Amniotic epithelial cell (primary cell): ENCODE results near the gene LMBR1.
"Not testable (repeated sequence)": the region's sequence is repeated elsewhere in the genome, so short reads cannot be mapped to it uniquely, and the experiment has no call there.

Source experiments
- DNase-seq: peaks from one replicate; pipeline ENCODE4 v3.0.0-alpha.2; 2010; ENCODE audit warnings: low read depth

The LMBR1 gene

GRCh38 chr7:156759143-156759542, 133.8 kb downstream of the LMBR1 start:
- DNase-seq, result no peak

- DNase-seq, result no peak
These were observed 138.8 kb downstream of the LMBR1 start for GRCh38 chr7:156754201-156754600.

DNA sequence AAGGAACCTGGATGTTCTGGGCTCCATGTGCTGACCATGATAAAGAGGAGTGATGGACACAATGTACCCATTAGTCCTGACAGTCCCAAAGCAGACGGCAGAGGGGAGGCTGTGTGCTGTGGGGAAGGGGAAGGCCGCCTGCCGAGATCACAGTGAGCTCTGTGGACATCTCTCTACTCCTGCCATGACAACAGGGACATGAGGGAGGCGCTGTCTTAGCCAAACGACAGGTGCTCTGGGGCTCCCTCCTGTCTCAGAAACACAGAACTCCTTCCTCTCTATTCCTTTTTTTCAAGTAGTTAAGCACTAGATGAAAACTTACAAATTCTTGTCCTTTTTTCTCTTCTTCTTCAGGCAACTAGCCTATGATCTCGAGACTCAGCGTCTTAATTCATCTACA, 139.4 kb downstream of the LMBR1 start:
- DNase-seq, result no peak

DNA sequence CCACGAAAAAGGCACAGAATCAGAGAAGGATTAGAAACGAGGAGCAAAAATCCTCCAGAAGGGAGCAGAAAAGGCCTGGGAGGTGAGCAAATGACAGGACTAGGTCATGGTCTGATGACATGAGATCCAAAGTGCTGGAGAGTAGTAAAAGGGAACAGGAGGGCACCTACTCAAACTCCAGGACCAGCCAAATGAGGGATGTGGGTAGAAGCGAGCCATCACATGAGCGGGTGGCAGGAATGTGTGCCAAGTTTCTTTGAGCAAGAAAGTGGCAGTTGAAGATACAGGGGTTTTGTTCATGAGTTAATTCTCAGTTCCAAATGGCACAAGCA, 139.8 kb downstream of the LMBR1 start:
- DNase-seq, result no peak

GRCh38 chr7:156752367-156753228, 140.4 kb downstream of the LMBR1 start:
- DNase-seq, result no peak

DNA sequence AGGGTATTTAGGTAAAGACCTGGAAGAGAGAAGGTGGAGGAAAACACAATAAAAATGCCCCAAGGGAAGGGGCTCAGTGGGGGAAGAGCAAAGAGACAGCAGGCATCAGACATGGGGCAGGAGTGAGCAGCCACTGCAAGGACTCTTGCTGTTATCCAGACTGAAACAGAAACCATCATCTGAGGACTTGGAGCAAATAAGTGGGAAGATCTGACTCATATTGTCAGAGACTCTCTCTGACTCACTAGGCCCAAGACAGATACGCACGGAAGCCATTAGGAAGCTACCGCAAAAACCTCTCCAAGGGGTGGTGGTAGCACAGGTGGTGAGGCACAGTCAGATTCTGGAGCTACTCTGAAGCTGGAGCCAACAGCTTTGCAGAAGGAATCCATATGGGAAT, 141.7 kb downstream of the LMBR1 start:
- peak; percentile 89 for DNase-seq

GRCh38 chr7:156747718-156748117, 145.3 kb downstream of the LMBR1 start:
- no peak for DNase-seq

DNA sequence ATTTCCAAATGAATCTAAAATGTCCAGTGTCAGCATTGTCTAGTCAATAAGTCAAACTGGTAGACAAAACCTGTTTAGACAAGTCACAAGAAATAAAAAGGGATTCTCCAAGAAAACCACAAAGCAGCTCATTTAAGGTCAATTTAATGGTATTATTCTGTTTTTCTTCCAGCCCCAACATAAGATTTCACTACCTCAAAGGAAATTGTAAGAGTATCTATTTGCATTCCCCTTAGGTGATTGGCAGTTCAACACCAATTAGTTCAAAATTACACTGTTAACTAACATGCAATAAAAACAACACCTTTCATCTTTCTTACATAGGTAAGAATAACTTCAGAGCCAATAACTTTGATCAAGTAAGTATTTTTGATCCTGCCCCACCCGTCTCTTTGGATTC, 146.1 kb downstream of the LMBR1 start:
- no peak for DNase-seq

GRCh38 chr7:156739596-156739995, 153.4 kb downstream of the LMBR1 start:
- no peak for DNase-seq

GRCh38 chr7:156735851-156736250, 157.1 kb downstream of the LMBR1 start:
- DNase-seq, result peak; percentile 17

DNA sequence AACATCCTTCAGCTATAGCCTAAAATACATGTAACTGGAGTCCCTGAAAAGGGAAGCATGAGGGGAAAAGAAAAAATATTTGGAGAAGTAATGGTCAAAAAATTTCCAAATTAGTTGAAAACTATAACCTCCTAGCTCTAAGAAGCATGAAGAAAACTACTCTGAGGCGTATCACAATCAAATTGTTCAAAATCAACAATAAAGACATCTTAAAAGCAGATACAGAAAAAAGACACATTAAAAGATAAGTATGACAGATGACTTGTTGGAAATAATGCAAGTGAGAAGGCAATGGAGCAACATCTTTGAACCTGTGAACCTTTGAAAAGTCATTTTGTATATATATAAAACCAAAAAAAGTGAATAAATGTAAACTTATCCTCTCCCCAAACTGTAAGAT, 159.3 kb downstream of the LMBR1 start:
- DNase-seq, result no peak

DNA sequence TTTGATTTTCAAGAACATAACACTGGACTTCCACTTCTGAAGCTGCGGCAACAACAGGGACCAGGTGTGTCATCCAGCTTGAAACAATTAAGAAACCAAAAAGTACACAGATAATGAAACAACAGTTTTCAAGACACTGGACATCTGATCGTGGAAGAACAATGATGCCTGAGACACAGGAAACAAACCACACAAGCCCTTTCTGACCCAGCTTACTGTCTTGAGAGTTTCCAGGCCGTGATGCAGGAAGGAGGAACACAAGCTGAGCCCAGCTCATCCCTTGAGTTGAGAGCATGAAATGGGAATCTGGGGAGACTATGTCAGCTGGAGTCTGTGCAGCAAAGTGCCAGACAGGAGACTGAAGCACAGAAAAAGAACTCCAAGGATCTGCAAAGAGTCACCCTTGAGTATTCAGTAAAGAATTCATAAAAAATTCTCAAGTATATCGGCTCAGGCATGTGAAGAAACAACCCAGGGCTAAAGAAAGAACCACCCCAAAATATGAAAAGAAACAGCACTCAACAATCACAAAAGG, 160.8 kb downstream of the LMBR1 start:
- no peak for DNase-seq

GRCh38 chr7:156731651-156732050, 161.3 kb downstream of the LMBR1 start:
- peak; percentile 13 for DNase-seq

DNA sequence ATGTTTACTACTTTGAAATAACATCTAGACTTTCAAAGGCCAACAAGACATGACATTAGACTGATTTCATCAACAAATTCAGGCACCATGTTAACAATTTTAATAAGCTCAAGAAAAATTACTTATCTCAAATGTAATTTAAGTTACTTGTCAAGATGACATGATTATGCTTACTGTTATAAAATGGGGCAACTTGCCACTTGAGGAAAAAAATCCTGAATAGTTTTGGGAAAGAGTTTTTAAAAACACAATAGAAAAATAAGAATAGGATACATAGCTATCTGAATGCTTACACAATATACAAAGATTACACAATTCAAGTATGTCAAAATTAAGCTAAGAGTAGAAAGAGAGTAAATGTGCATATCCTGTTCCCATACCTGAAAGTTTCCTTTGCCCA, 167.0 kb downstream of the LMBR1 start:
- DNase-seq, result peak; percentile 15

- no peak for DNase-seq
These were observed 167.9 kb downstream of the LMBR1 start for GRCh38 chr7:156725073-156725472.

- DNase-seq, result peak; percentile 69
These were observed 170.7 kb downstream of the LMBR1 start for GRCh38 chr7:156722043-156722826.

DNA sequence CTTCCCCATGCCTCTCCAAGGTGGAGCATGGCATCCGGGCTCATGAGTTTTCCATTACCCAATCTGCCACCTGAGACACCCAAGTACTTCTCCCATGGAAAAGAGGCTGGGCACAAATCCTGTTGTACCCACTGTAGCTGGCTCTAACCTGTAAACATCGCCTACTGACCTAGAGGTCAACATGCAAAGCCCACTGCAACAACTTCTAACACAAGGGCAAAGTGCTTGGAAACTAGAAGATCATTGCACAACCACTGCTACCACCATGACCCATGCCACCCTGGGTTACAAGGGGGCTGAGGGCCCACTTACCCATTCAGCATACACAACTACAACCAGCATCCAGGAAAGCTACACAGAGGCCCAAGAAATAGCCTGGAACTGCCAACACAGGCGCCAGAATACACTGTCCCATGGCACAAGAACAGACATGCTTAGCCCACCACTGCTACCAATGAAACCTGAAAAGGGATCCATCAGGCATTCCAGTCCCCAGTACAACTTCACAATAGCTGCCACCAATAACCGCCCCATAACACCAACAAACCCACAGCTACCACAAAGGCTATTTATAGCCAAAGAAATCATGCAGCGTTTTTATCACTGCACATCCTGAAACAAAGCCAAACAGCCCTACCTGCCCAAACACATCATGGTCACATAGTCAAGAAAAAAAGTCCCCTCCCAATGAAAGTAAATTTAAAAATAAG, 189.1 kb downstream of the LMBR1 start:
- no peak for DNase-seq

DNA sequence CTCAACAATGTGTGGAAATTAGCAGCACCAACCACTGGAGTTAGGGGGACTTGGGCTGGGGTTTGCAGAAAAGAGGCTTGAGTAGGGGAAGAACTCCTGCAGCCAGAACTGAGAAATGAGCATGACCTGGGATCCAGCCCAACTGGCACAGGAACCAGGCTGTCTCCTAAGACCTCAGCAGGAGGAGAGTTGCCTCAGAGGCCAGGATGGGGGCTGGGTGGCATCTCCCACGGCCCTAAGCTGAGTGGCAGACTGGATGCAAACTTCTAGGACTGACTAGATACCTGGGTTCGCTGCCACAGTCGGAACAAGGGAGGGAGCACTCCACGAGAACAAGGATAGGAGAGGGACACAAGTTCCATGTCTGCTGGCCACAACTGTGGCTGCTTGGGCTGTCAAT, 189.8 kb downstream of the LMBR1 start:
- DNase-seq, result no peak

DNA sequence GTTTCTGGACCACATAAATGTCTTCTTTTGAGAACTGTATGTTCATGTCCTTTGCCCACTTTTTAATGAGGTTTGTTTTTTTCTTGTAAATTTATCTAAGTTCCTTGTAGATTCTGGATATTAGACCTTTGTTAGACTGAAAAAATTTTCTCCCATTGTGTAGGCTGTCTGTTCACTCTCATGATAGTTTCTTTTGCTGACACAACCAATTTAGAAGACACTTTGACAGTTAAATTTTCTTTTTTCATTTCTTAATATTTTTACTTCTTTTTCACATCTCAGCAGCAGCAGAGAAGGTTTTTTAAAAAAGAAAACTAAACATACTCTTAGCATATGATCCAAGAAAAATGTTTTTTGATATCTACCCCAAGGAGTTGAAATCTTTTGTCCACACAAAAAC, 190.6 kb downstream of the LMBR1 start:
- no peak for DNase-seq

DNA sequence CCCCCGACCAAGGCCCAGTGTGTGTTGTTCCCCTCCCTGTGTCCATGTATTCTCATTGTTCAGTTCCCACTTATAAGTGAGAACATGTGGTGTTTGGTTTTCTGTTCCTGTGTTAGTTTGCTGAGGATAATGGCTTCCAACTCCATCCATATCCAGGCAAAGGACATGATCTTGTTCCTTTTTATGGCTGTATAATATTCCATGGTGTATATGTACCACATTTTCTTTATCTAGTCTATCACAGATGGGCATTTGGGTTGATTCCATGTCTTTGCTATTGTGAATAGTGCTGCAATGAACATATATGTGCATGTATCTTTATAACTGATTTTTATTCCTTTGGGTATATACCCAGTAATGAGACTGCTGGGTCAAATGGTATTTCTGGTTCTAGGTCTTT, 191.2 kb downstream of the LMBR1 start:
- DNase-seq, result not testable (repeated sequence)

GRCh38 chr7:156698512-156698911, 194.5 kb downstream of the LMBR1 start:
- not testable (repeated sequence) for DNase-seq

DNA sequence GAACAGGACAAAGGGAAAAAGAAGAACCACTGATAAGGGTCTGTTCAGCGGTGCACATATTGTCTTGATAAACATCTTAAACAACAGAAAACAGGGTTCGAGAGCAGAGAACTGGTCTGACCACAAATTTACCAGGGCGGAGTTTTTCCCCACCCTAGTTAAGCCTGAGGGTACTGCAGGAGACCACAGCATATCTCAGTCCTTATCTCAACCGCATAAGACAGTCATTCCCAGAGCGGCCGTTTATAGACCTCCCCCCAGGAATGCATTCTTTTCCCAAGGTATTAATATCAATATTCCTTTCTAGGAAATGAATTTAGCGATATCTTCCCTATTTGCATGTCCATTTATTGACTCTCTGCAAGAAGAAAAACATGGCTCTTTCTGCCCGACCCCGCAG, 195.7 kb downstream of the LMBR1 start:
- not testable (repeated sequence) for DNase-seq

DNA sequence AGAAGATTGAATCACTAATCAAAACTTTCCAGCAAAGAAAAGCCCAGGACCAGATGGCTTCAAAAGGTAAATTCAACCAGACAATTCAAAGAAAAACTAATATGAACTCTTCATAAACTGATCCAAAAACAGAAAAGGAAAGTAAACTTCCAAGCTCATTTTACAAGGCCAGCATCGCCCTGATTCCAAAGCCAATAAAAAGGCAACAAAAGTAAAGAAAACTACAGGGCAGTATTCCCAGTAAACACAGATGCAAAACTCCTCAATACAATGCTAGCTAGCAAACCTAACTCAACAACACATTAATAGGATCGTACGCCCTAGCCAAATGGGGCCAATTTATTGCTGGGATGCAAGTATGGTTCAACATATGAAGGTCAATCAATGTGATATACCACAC, 199.4 kb downstream of the LMBR1 start:
- no peak for DNase-seq
